Esophagus muscularis mucosa (tissue), 3 donors: ENCODE results near the gene GJB2.

Experiments used
- CTCF ChIP-seq, 3 experiments: fragments of 200-600 bp in 2 of 3; fragments of 450-650 bp in 1 of 3; sonication (generic) in 2 of 3; IDR thresholded peaks; one replicate each; pipeline ENCODE4 v1.5.1; 2017 to 2019; ENCODE audit warnings: antibody characterized with exemption in 3 of 3, mild to moderate bottlenecking in 2 of 3, moderate library complexity in 1 of 3
- POLR2A ChIP-seq: fragments of 450-650 bp; IDR thresholded peaks from one replicate; pipeline ENCODE4 v1.6.1; 2017; ENCODE audit warnings: antibody characterized with exemption, moderate library complexity, mild to moderate bottlenecking, low read depth
- POLR2AphosphoS5 ChIP-seq, 2 donors: sonication (generic); formaldehyde crosslinking; IDR thresholded peaks; one replicate each; pipeline ENCODE4 v1.6.1; 2017; ENCODE audit warnings: antibody characterized with exemption in 2 of 2

GRCh38 chr13:20185366-20186056 is 7.2 kb downstream of the GJB2 start:
- TF ChIP-seq POLR2A = no peak
- TF ChIP-seq CTCF (IDR thresholded peaks at IDR 0.05) = no peak
- TF ChIP-seq POLR2AphosphoS5 (IDR thresholded peaks at IDR 0.05) = no peak
